Left renal cortex interstitium (tissue), 4 donors: ENCODE results near the gene TBC1D4. TPM values are rescaled to one million over a fixed set of nuclear protein-coding genes. Genes with fewer than 3 reads are reported as not detected.

Experiments
- DNase-seq, 4 donors: peaks; one replicate each; pipeline ENCODE4 v3.0.0-alpha.2; 2013; ENCODE audit warnings: low read depth in 4 of 4, low spot score in 2 of 4, missing footprints in 1 of 4
- polyA plus RNA-seq, 4 donors: library from polyadenylated mRNA; unstranded; fragments of 120-200 nt; gene quantifications; one replicate each; pipeline ENCODE4 v1.2.1, GENCODE V29; 2013; ENCODE audit not compliant: insufficient read length in 4 of 4

TBC1D4 gene
- polyA plus RNA-seq, 4 donors: 49.4 to 66.5 (median 53.9) TPM

GRCh38 chr13:75486146-75487062, 4.4 kb upstream of the TBC1D4 start:
- DNase-seq: no peak

GRCh38 chr13:75485286-75486062, 3.5 kb upstream of the TBC1D4 start:
- no peak for DNase-seq

GRCh38 chr13:75482820-75483079, 781 bp upstream of the TBC1D4 start:
- no peak for DNase-seq

GRCh38 chr13:75481176-75482069, 546 bp downstream of the TBC1D4 start:
- peak; percentile 15 to 46 (median 31) for DNase-seq

GRCh38 chr13:75480671-75481175, 1.2 kb downstream of the TBC1D4 start:
- DNase-seq: peak; percentile 20 to 61 (median 56)

- DNase-seq: no peak
Observed at GRCh38 chr13:75479102-75479740, 2.7 kb downstream of the TBC1D4 start.

- DNase-seq: no peak
Observed at GRCh38 chr13:75478659-75479058, 3.3 kb downstream of the TBC1D4 start.

GRCh38 chr13:75474956-75475355, 7.0 kb downstream of the TBC1D4 start:
- DNase-seq: no peak

- DNase-seq: no peak
Observed at GRCh38 chr13:75473468-75473867, 8.5 kb downstream of the TBC1D4 start.

GRCh38 chr13:75470676-75471075, 11.3 kb downstream of the TBC1D4 start:
- no peak for DNase-seq

- DNase-seq: no peak
Observed at GRCh38 chr13:75469047-75469446, 12.9 kb downstream of the TBC1D4 start.

- no peak for DNase-seq
Observed at GRCh38 chr13:75468602-75469001, 13.4 kb downstream of the TBC1D4 start.

GRCh38 chr13:75468098-75468497, 13.9 kb downstream of the TBC1D4 start:
- no peak for DNase-seq

GRCh38 chr13:75467040-75467728, 14.8 kb downstream of the TBC1D4 start:
- no peak for DNase-seq

- DNase-seq: no peak
Observed at GRCh38 chr13:75465236-75465635, 16.7 kb downstream of the TBC1D4 start.

GRCh38 chr13:75461314-75461713, 20.7 kb downstream of the TBC1D4 start:
- no peak for DNase-seq

- no peak for DNase-seq
Observed at GRCh38 chr13:75460644-75461043, 21.3 kb downstream of the TBC1D4 start.

- DNase-seq: no peak
Observed at GRCh38 chr13:75458696-75459422, 23.1 kb downstream of the TBC1D4 start.

GRCh38 chr13:75455962-75456361, 26.0 kb downstream of the TBC1D4 start:
- DNase-seq: no peak
